NT2/D1 (cell line): Measurements from ENCODE around the gene B4GALNT1.

ENCODE experiments used
- DNase-seq: peaks from one replicate; pipeline ENCODE4 v3.0.0-alpha.2; 2011; ENCODE audit warnings: low read depth, low spot score
- H3K27me3 ChIP-seq: 2 replicates; pipeline ENCODE4 v1.6.0; 2011; ENCODE audit warnings: mild to moderate bottlenecking; ENCODE audit not compliant: insufficient read length, insufficient read depth
- H3K36me3 ChIP-seq: 2 replicates; pipeline ENCODE4 v1.6.1; 2011; ENCODE audit warnings: mild to moderate bottlenecking, low read length, mixed read lengths; ENCODE audit not compliant: insufficient read depth, insufficient read length
- H3K4me1 ChIP-seq: 2 replicates; pipeline ENCODE4 v1.5.1; 2011; ENCODE audit not compliant: insufficient read depth, insufficient read length
- H3K4me3 ChIP-seq: 2 replicates; pipeline ENCODE4 v1.5.1; 2011; ENCODE audit warnings: low read depth; ENCODE audit not compliant: insufficient read length
- H3K9ac ChIP-seq: 2 replicates; pipeline ENCODE4 v1.6.0; 2011; ENCODE audit warnings: low read depth; ENCODE audit not compliant: insufficient read length
- H3K9me3 ChIP-seq: 2 replicates; pipeline ENCODE4 v1.5.1; 2011; ENCODE audit warnings: mild to moderate bottlenecking, low read length; ENCODE audit not compliant: insufficient read depth
- SUZ12 ChIP-seq: IDR thresholded peaks from 2 replicates; pipeline ENCODE4 v1.6.1; 2011; ENCODE audit not compliant: insufficient read length, insufficient read depth; ENCODE audit errors: extremely low read depth
- YY1 ChIP-seq: IDR thresholded peaks from 2 replicates; pipeline ENCODE4 v1.6.1; 2011; ENCODE audit not compliant: insufficient read length, insufficient read depth
- ZNF274 ChIP-seq: IDR thresholded peaks from 2 replicates; pipeline ENCODE4 v1.6.1; 2011; ENCODE audit warnings: mild to moderate bottlenecking, low read depth, low read length

The B4GALNT1 gene

GRCh38 chr12:57631566-57632072 lies 1.4 kb downstream of the B4GALNT1 start:
- H3K27me3 ChIP-seq = peaks cover 38% of the 10 kb centered on the region
- no peak for TF ChIP-seq SUZ12
- no peak for TF ChIP-seq ZNF274
- TF ChIP-seq YY1 = no peak
- H3K9ac ChIP-seq = peak overlapping the region; percentile 85
- H3K4me1 ChIP-seq = peaks cover 5% of the 10 kb centered on the region
- no peaks in the 10 kb centered on the region for H3K9me3 ChIP-seq
- H3K4me3 ChIP-seq = peak overlapping the region; percentile 71
- H3K36me3 ChIP-seq = peaks cover 37% of the 10 kb centered on the region
- no peak for DNase-seq

GRCh38 chr12:57630891-57631433 lies 2.0 kb downstream of the B4GALNT1 start:
- H3K9ac ChIP-seq = peak overlapping the region; percentile 85
- no peak for DNase-seq
- H3K4me3 ChIP-seq = peak overlapping the region; percentile 71
- H3K36me3 ChIP-seq = peaks cover 44% of the 10 kb centered on the region
- peaks cover 5% of the 10 kb centered on the region for H3K4me1 ChIP-seq
- H3K9me3 ChIP-seq = no peaks in the 10 kb centered on the region
- peaks cover 38% of the 10 kb centered on the region for H3K27me3 ChIP-seq
- TF ChIP-seq ZNF274 = no peak
- TF ChIP-seq SUZ12 = no peak
- TF ChIP-seq YY1 = no peak

- no peak for DNase-seq
- Histone ChIP-seq H3K36me3 (peaks cover 53% of the 10 kb centered on the region), H3K4me3 (no peak overlapping the region), H3K4me1 (peaks cover 5% of the 10 kb centered on the region), H3K9me3 (no peaks in the 10 kb centered on the region), H3K9ac (no peak overlapping the region), H3K27me3 (peaks cover 38% of the 10 kb centered on the region)
- no peak for TF ChIP-seq YY1
- no peak for TF ChIP-seq ZNF274
- TF ChIP-seq SUZ12 = no peak
Observed at GRCh38 chr12:57629897-57630471, 3.0 kb downstream of the B4GALNT1 start.

- H3K9me3 ChIP-seq = no peaks in the 10 kb centered on the region
- H3K4me3 ChIP-seq = no peak overlapping the region
- peaks cover 31% of the 10 kb centered on the region for H3K27me3 ChIP-seq
- no peak for DNase-seq
- peaks cover 5% of the 10 kb centered on the region for H3K4me1 ChIP-seq
- H3K9ac ChIP-seq = no peak overlapping the region
- TF ChIP-seq ZNF274 (no peak), SUZ12 (no peak), YY1 (no peak)
- peaks cover 62% of the 10 kb centered on the region for H3K36me3 ChIP-seq
Observed at GRCh38 chr12:57628280-57629191, 4.5 kb downstream of the B4GALNT1 start.

GRCh38 chr12:57627501-57628279 lies 5.3 kb downstream of the B4GALNT1 start:
- Histone ChIP-seq H3K36me3 (peaks cover 67% of the 10 kb centered on the region), H3K4me3 (no peak overlapping the region), H3K27me3 (peaks cover 28% of the 10 kb centered on the region), H3K4me1 (peaks cover 5% of the 10 kb centered on the region), H3K9me3 (no peaks in the 10 kb centered on the region), H3K9ac (no peak overlapping the region)
- TF ChIP-seq YY1 (no peak), ZNF274 (no peak), SUZ12 (no peak)
- no peak for DNase-seq

- peaks cover 23% of the 10 kb centered on the region for H3K27me3 ChIP-seq
- no peak overlapping the region for H3K9ac ChIP-seq
- H3K36me3 ChIP-seq = peaks cover 72% of the 10 kb centered on the region
- DNase-seq = no peak
- H3K9me3 ChIP-seq = no peaks in the 10 kb centered on the region
- TF ChIP-seq ZNF274 (no peak), YY1 (no peak), SUZ12 (no peak)
- H3K4me1 ChIP-seq = peaks cover 5% of the 10 kb centered on the region
- H3K4me3 ChIP-seq = no peak overlapping the region
Observed at GRCh38 chr12:57626921-57627445, 6.0 kb downstream of the B4GALNT1 start.
